ENCODE measurements around the gene MYT1. TPM values are rescaled to one million over a fixed set of nuclear protein-coding genes. Genes with fewer than 3 reads are reported as not detected.

MYT1 gene
- total RNA-seq, result not detected in 2 replicates

GRCh38 chr20:64164123-64164836, at the start of gene MYT1:
TSS of gene MYT1 (plus strand) at chr20:64164452. CDS start at chr20:64198862, 34,410 bp downstream.

GRCh38 chr20:64255361-64256281, 91.4 kb downstream of the MYT1 start, which contains the start of gene PCMTD2:
TSS of gene PCMTD2 (plus strand) at chr20:64255748. CDS start at chr20:64259966, 4,218 bp downstream.

Small RNAs within 50 kb of the gene (small RNA-seq; reads per million reads assigned to genes)
- not detected for gene AL137028.2

Other genes starting within 250 kb of the MYT1 start
- 32.4 and 37.9 TPM in 2 replicates for gene UCKL1, start 208.0 kb upstream of the MYT1 start, total RNA-seq
- gene ZNF512B, start 194.5 kb upstream of the MYT1 start, total RNA-seq, result 18.9 and 22.9 TPM in 2 replicates
- gene SAMD10, start 184.8 kb upstream of the MYT1 start, total RNA-seq, result 3.7 and 6.5 TPM in 2 replicates
- 66.8 and 80.7 TPM in 2 replicates for gene PRPF6, start 183.3 kb upstream of the MYT1 start, total RNA-seq
- 3.6 and 3.9 TPM in 2 replicates for gene C20orf204, start 128.3 kb upstream of the MYT1 start, total RNA-seq
- 52.4 and 56.8 TPM in 2 replicates for gene SOX18, start 114.8 kb upstream of the MYT1 start, total RNA-seq
- 25.5 and 43.8 TPM in 2 replicates for gene TCEA2, start 101.3 kb upstream of the MYT1 start, total RNA-seq
- gene RGS19, start 84.9 kb upstream of the MYT1 start, total RNA-seq, result 28.9 and 29.7 TPM in 2 replicates
- gene OPRL1, start 84.4 kb upstream of the MYT1 start, total RNA-seq, result 1.3 and 2.9 TPM in 2 replicates
- gene LKAAEAR1, start 80.1 kb upstream of the MYT1 start, total RNA-seq, result 0.33 TPM in 1 of 2 replicates, not detected in the other
- gene NPBWR2, start 56.9 kb upstream of the MYT1 start, total RNA-seq, result not detected in 2 replicates
- gene PCMTD2, start 91.3 kb downstream of the MYT1 start, total RNA-seq, result 37.2 and 39.2 TPM in 2 replicates

Data from vein endothelial cell (primary cell).